ENCODE measurements around the gene PFDN1. TPM values are rescaled to one million over a fixed set of nuclear protein-coding genes. Genes with fewer than 3 reads are reported as not detected.

The PFDN1 gene
- total RNA-seq, 1 experiment from 2014 or later: 48.9 TPM

- no peak overlapping the region for H3K9ac ChIP-seq (ENCODE audit: low read length)
- H2AFZ ChIP-seq (ENCODE audit: low read depth, low read length, poor library complexity, severe bottlenecking): no peak overlapping the region
- no peaks in the 10 kb centered on the region for H3K36me3 ChIP-seq (ENCODE audit: control insufficient read depth in 1 of 2, insufficient read depth in 2 of 2, low read length in 2 of 2)
- H3K4me3 ChIP-seq (replicated peaks in 1 of 2; ENCODE audit: low read depth in 1 of 2, low read length in 2 of 2): no peak overlapping the region
- BruUV-seq (replicated peaks): no TSS peak
- H3K9me2 ChIP-seq (ENCODE audit: insufficient read depth): no peaks in the 10 kb centered on the region
- ATAC-seq (no peak), DNase-seq (ENCODE audit: low read depth, low spot score) (no peak)
- no peaks in the 10 kb centered on the region for H3K4me1 ChIP-seq (ENCODE audit: control insufficient read depth in 1 of 2, insufficient read depth in 2 of 2, low read length in 2 of 2)
- TF ChIP-seq JUND (IDR thresholded peaks at IDR 0.05) (no peak), CBX3 (IDR thresholded peaks at IDR 0.05; ENCODE audit: low read depth) (no peak), YY1 (IDR thresholded peaks at IDR 0.05; ENCODE audit: extremely low read depth, insufficient replicate concordance, low read depth, low read length) (no peak), CTCF (IDR thresholded peaks at IDR 0.05 in 2 of 3, conservative IDR thresholded peaks at IDR 0.05 in 1 of 3; ENCODE audit: borderline replicate concordance in 1 of 3, insufficient read depth in 1 of 3, low read depth in 2 of 3, low read length in 2 of 3) (no peak), REST (IDR thresholded peaks at IDR 0.05; ENCODE audit: low read depth) (no peak), EGR1 (IDR thresholded peaks at IDR 0.05; ENCODE audit: low read depth) (no peak), FOSL1 (IDR thresholded peaks at IDR 0.05; ENCODE audit: low read depth) (no peak), CEBPB (IDR thresholded peaks at IDR 0.05; ENCODE audit: low read depth) (no peak), POLR2A (IDR thresholded peaks at IDR 0.05; ENCODE audit: borderline replicate concordance, extremely low read depth, insufficient read depth, insufficient read length) (no peak), SRF (IDR thresholded peaks at IDR 0.05; ENCODE audit: low read depth) (no peak)
- TF ChIP-seq, protein P1, sequence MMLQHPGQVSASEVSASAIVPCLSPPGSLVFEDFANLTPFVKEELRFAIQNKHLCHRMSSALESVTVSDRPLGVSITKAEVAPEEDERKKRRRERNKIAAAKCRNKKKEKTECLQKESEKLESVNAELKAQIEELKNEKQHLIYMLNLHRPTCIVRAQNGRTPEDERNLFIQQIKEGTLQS (IDR thresholded peaks at IDR 0.05): no peak
- no peaks in the 10 kb centered on the region for H3K27me3 ChIP-seq (ENCODE audit: insufficient read depth, low read length)
- RAD21 ChIA-PET (ENCODE audit: low non-redundant PET in 1 of 2, low total read pairs in 2 of 2, uncharacterized antibody in 2 of 2, unreplicated experiment in 2 of 2): no interaction called here
- H4K20me1 ChIP-seq (ENCODE audit: insufficient read depth): no peaks in the 10 kb centered on the region
- H3K9me3 ChIP-seq (ENCODE audit: control insufficient read depth in 1 of 2, insufficient read depth in 1 of 2, low read depth in 1 of 2, low read length in 2 of 2): no peaks in the 10 kb centered on the region
- intact Hi-C loops (cut with micrococcal nuclease): no loop called here
- no peak overlapping the region for H3K4me2 ChIP-seq (ENCODE audit: low read length)
- POLR2A ChIA-PET: no interaction called here
- no peak overlapping the region for H3K27ac ChIP-seq (ENCODE audit: low read depth, low read length)
- CTCF ChIA-PET: no interaction called here
- H3K79me2 ChIP-seq (ENCODE audit: insufficient read depth, low read length): peaks cover 19% of the 10 kb centered on the region
Observed at GRCh38 chr5:140270008-140270407, 32.9 kb downstream of the PFDN1 start.
